Measurements from ENCODE around the gene IFIT2.
"Not testable (repeated sequence)": the region's sequence is repeated elsewhere in the genome, so short reads cannot be mapped to it uniquely, and the experiment has no call there.

Gene IFIT2

DNA sequence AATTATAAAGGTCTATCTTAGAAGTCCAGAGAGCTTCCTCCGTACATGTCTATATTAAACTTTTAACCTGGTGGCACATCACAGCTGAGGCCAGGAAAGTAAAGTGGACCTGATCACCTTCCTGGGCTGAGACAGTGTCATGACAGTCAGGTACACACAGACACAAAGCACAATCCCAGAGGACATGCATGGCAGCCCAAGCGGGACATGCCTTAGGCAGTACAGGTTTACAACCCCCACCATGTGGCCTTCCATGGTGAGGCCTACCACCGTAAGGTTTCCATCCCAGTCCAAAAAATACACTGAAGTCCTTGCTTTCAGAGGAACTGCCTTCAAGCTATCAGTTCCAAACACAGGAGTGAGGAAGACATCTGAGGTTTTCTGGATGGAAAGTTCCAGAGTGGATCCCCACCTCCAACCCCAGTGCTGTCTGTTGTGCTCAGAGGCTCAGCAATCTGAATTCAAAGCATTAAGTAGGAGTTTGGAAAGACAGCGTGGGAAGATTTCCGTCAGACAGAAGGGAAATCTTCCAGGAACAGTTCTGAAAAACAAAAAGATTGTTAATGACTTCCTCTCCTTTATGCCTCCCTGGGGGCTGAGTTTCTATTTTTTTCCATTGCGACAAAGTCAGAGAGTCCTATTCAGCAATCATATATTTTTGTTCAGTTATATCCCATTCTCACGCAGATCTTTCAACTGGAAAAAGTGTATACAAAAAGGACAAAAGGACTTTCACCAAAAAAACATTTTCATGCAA lies 46.0 kb downstream of the IFIT2 start:
- TF ChIP-seq, protein P1, sequence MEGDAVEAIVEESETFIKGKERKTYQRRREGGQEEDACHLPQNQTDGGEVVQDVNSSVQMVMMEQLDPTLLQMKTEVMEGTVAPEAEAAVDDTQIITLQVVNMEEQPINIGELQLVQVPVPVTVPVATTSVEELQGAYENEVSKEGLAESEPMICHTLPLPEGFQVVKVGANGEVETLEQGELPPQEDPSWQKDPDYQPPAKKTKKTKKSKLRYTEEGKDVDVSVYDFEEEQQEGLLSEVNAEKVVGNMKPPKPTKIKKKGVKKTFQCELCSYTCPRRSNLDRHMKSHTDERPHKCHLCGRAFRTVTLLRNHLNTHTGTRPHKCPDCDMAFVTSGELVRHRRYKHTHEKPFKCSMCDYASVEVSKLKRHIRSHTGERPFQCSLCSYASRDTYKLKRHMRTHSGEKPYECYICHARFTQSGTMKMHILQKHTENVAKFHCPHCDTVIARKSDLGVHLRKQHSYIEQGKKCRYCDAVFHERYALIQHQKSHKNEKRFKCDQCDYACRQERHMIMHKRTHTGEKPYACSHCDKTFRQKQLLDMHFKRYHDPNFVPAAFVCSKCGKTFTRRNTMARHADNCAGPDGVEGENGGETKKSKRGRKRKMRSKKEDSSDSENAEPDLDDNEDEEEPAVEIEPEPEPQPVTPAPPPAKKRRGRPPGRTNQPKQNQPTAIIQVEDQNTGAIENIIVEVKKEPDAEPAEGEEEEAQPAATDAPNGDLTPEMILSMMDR (IDR thresholded peaks at IDR 0.05; ENCODE audit: control insufficient read depth, insufficient read depth, low read depth, low read length, missing control alignments) = no peak
- no peak for DNase-seq (ENCODE audit: low read depth)
- no peak overlapping the region for H3K4me3 ChIP-seq (ENCODE audit: control insufficient read depth, low read depth, low read length)

DNA sequence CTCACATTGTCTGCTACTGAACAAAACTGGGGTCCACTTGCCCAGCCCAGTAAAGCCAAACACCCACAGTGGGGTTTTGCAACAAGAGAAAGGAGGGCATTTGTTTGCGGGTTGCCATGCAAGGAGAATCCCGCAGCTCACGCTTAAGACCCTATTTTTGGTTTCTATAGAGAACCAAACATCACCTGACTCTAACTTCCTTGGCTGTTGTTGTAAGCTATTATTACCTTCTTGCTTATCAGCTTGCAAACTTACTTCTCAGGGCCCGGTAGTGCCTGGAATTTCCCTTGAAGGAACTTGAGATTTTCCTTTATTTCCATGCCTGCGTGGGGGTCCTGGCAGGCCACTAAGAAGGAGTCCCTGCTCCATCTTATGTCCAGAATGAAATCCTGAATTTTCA lies 46.6 kb downstream of the IFIT2 start:
- no peak overlapping the region for H3K4me3 ChIP-seq (ENCODE audit: control insufficient read depth, low read depth, low read length)
- TF ChIP-seq, protein P1 (IDR thresholded peaks at IDR 0.05; ENCODE audit: control insufficient read depth, insufficient read depth, low read depth, low read length, missing control alignments) = no peak
- DNase-seq (ENCODE audit: low read depth) = no peak

DNA sequence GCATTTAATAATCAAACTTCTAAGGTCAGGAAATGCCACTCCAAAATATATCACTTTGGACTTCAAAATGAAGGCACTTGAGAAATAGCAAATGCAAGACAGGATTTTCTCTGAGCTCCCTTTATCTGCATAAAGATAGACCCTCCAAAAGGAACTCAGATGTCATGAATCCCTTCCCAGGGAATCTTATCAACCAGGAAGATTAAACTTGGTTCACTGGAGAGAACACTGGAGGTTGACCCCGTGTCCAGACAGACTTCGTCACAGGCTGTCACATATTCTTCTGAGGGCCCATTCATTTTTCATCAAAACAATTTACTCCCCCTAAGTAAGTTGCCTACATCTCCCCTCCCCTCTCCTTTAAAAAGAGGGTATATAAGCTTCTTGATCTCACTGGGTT lies 47.1 kb downstream of the IFIT2 start:
- DNase-seq (ENCODE audit: low read depth) = no peak
- H3K4me3 ChIP-seq (ENCODE audit: control insufficient read depth, low read depth, low read length) = no peak overlapping the region
- TF ChIP-seq, protein P1 (IDR thresholded peaks at IDR 0.05; ENCODE audit: control insufficient read depth, insufficient read depth, low read depth, low read length, missing control alignments) = no peak

DNA sequence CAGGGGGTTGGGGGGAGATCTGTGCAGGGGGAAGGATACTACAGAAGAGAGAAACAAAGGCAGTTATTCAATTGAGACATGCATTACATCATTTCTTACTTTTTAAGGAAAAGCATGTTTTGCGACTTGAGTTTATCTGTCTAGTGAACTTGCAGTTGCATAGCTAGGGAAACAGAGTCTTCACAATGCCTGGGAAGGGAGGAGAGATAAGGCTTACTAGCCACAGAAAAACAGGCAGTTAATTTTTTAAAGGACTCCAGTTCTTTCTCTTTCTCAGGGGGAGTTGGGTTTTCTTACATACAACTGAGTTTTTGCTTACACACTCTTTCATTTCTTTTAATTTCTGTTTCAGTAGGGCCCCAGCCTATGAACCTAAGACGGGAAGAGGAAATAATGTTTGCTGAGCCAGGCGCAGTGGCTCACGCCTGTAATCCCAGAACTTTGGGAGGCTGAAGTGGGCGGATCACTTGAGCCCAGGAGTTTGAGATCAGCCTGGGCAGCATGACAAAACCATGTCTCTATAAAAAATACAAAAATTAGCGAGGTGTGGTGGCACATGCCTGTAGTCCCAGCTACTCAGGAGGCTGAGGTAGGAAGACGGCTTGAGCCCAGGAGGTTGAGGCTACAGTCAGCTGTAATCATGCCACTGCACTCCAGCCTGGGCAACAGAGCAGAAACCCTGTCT lies 48.9 kb downstream of the IFIT2 start:
- not testable (repeated sequence) for DNase-seq (ENCODE audit: low read depth); H3K4me3 ChIP-seq (ENCODE audit: control insufficient read depth, low read depth, low read length)

DNA sequence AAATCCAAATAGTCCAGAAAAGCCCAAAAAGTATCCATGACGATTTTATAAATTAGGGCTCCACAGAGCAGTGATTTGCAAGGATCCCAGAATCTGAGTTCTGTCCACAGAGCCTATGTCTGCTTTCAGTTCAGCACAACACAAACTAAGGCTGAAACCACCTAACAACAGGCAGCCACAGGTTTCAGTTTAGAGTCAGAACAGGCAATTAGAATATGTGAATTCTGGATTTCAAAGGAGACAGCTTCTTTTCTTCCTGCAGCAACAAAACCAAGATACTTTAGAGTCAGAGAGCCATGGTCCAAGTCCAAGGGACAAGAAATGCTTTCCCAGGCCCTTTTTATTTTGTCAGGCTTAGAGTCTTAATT lies 49.5 kb downstream of the IFIT2 start:
- H3K4me3 ChIP-seq (ENCODE audit: control insufficient read depth, low read depth, low read length) = no peak overlapping the region
- DNase-seq (ENCODE audit: low read depth) = no peak

DNA sequence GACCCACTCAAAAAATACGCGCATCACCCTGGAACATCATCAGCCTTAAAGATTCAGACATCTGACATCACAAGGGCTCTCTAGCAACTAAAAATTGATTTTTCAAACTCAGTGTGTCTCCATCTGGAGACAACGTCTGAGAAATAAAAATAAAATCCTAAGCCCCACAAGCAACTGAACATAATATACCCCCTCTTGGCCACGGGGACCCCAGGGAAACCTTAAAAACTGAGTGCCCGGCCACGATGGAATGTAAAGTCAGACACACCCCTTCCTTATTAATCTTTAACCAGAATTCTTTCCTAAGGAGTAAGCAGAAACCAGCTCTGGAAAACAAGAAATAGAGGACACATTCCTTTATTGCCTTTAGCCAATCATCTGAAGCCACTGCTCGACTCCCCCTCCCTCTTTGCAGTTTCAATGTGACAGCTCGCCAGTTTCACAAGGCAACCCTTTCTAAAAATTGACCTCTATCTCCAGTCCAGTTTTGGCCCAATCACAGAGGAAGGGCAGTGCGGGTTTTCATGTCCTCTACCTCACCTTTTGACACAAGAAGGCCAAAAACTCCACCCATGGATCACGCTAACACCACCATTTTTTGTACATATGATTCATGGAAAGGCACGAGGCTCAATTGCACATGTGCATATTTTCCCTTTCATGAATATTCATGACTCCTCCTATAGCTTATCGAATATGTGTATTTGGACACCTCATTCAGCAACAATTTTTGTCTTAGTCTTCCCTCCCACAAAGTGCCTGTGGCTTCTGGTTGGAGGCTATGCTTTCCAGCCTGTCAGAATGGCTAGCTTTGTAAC lies 50.1 kb downstream of the IFIT2 start:
- DNase-seq (ENCODE audit: low read depth) = peak; percentile 94
- no peak overlapping the region for H3K4me3 ChIP-seq (ENCODE audit: control insufficient read depth, low read depth, low read length)
- TF ChIP-seq, protein P1 (IDR thresholded peaks at IDR 0.05; ENCODE audit: control insufficient read depth, insufficient read depth, low read depth, low read length, missing control alignments) = no peak

More for the DNA sequence above, 49.5 kb downstream of the IFIT2 start:
- TF ChIP-seq, protein P1 (IDR thresholded peaks at IDR 0.05; ENCODE audit: control insufficient read depth, insufficient read depth, low read depth, low read length, missing control alignments) = no peak

DNA sequence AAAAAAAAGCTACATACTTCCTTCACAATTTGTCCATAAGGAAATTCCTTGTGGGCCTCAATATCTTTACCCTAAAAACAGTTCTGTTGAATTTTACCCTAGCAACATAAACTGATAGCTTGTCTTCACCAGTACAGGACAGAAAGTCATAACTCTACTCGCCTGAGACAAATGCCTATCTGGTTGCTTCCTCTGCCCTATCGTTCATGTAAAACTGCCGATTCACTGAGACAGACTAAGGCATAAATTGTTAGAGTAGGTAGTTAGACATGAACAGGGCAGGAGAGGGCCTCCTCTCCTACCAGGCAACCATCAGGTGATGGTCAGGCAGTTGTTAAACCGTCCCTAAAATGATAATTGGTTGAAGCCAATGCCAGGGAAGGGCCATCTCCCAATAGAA lies 51.0 kb downstream of the IFIT2 start:
- no peak for DNase-seq (ENCODE audit: low read depth)
- H3K4me3 ChIP-seq (ENCODE audit: control insufficient read depth, low read depth, low read length) = no peak overlapping the region
- TF ChIP-seq, protein P1 (IDR thresholded peaks at IDR 0.05; ENCODE audit: control insufficient read depth, insufficient read depth, low read depth, low read length, missing control alignments) = no peak

Measured in AG09309 (cell line).